Measurements from ENCODE around the gene TAF6. TPM values are rescaled to one million over a fixed set of nuclear protein-coding genes. Genes with fewer than 3 reads are reported as not detected.

The TAF6 gene
- total and polyA plus RNA-seq, 9 of the 15 experiments (the other 6 are each of a cell fraction or from before 2014, with no cell fraction given): 0.78 to 78.7 (median 21.3) TPM

DNA sequence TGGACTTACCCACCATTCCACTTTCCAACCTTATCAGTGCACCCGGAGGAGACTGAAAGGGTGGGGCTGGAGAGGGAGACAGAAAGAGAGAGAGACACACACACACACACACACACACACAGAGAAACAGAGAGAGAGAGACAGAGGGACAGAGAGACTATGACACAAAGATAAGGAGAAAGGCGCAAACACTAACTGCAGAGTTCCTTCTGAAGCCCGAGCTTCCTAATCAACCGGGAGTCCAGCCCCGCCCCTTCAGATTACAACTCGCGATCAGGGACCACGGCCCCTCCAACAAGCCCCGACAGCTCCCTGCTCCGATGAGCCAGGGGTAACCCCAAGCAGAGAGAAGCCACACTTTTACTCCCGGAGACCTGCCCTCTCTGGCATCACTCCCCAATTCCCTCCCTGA is 48.8 kb upstream of the TAF6 start (continued):
- TF ChIP-seq, protein P1, sequence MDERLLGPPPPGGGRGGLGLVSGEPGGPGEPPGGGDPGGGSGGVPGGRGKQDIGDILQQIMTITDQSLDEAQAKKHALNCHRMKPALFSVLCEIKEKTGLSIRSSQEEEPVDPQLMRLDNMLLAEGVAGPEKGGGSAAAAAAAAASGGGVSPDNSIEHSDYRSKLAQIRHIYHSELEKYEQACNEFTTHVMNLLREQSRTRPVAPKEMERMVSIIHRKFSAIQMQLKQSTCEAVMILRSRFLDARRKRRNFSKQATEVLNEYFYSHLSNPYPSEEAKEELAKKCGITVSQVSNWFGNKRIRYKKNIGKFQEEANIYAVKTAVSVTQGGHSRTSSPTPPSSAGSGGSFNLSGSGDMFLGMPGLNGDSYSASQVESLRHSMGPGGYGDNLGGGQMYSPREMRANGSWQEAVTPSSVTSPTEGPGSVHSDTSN (CRISPR knock-in tag; IDR thresholded peaks at IDR 0.05; ENCODE audit: low read depth): no peak
- TF ChIP-seq, protein P1 (tag; conservative IDR thresholded peaks at IDR 0.05; ENCODE audit: low read depth): peak; percentile 53; the same call in 1 of the 2 replicates
- TF ChIP-seq MYC (IDR thresholded peaks at IDR 0.05; ENCODE audit: low read depth, low read length) (peak; percentile 63; the same call in 1 of the 2 replicates), MYC (CRISPR knock-in tag; IDR thresholded peaks at IDR 0.05; ENCODE audit: borderline replicate concordance, low read depth) (no peak), KLF1 (tag; IDR thresholded peaks at IDR 0.05) (peak; percentile 32; the same call in 1 of the 2 replicates), LARP7 (IDR thresholded peaks at IDR 0.05) (peak; percentile 99), XRCC4 (IDR thresholded peaks at IDR 0.05; ENCODE audit: extremely low read depth, insufficient read depth, insufficient read length) (no peak), BHLHE40 (IDR thresholded peaks at IDR 0.05; ENCODE audit: low read length) (peak; percentile 47), ZBED1 (IDR thresholded peaks at IDR 0.05) (no peak), MTA2 (IDR thresholded peaks at IDR 0.05; ENCODE audit: low read depth) (peak; percentile 82), HMG20A (CRISPR knock-in tag; conservative IDR thresholded peaks at IDR 0.05) (no peak), HNRNPH1 (optimal IDR thresholded peaks at IDR 0.05; ENCODE audit: low read depth, low read length) (no peak), MTA1 (IDR thresholded peaks at IDR 0.05; ENCODE audit: borderline replicate concordance) (peak; percentile 93), ZEB2 (IDR thresholded peaks at IDR 0.05) (peak; percentile 88), DNMT1 (IDR thresholded peaks at IDR 0.05) (no peak), ZNF212 (CRISPR knock-in tag; IDR thresholded peaks at IDR 0.05) (peak; percentile 94), ZKSCAN3 (CRISPR knock-in tag; IDR thresholded peaks at IDR 0.05) (no peak)
- TF ChIP-seq, protein P2, sequence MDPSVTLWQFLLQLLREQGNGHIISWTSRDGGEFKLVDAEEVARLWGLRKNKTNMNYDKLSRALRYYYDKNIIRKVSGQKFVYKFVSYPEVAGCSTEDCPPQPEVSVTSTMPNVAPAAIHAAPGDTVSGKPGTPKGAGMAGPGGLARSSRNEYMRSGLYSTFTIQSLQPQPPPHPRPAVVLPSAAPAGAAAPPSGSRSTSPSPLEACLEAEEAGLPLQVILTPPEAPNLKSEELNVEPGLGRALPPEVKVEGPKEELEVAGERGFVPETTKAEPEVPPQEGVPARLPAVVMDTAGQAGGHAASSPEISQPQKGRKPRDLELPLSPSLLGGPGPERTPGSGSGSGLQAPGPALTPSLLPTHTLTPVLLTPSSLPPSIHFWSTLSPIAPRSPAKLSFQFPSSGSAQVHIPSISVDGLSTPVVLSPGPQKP (CRISPR knock-in tag; IDR thresholded peaks at IDR 0.05): no peak
- TF ChIP-seq, protein P3, sequence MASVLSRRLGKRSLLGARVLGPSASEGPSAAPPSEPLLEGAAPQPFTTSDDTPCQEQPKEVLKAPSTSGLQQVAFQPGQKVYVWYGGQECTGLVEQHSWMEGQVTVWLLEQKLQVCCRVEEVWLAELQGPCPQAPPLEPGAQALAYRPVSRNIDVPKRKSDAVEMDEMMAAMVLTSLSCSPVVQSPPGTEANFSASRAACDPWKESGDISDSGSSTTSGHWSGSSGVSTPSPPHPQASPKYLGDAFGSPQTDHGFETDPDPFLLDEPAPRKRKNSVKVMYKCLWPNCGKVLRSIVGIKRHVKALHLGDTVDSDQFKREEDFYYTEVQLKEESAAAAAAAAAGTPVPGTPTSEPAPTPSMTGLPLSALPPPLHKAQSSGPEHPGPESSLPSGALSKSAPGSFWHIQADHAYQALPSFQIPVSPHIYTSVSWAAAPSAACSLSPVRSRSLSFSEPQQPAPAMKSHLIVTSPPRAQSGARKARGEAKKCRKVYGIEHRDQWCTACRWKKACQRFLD (CRISPR knock-in tag; IDR thresholded peaks at IDR 0.05): 0 out of 2 replicates have a peak, but pooled peaks have one; percentile 40
- TF ChIP-seq, protein P4, sequence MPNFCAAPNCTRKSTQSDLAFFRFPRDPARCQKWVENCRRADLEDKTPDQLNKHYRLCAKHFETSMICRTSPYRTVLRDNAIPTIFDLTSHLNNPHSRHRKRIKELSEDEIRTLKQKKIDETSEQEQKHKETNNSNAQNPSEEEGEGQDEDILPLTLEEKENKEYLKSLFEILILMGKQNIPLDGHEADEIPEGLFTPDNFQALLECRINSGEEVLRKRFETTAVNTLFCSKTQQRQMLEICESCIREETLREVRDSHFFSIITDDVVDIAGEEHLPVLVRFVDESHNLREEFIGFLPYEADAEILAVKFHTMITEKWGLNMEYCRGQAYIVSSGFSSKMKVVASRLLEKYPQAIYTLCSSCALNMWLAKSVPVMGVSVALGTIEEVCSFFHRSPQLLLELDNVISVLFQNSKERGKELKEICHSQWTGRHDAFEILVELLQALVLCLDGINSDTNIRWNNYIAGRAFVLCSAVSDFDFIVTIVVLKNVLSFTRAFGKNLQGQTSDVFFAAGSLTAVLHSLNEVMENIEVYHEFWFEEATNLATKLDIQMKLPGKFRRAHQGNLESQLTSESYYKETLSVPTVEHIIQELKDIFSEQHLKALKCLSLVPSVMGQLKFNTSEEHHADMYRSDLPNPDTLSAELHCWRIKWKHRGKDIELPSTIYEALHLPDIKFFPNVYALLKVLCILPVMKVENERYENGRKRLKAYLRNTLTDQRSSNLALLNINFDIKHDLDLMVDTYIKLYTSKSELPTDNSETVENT (CRISPR knock-in tag; IDR thresholded peaks at IDR 0.05): 0 out of 2 replicates have a peak, but pooled peaks have one; percentile 5

Measured in K562 (cell line).